NB4 (cell line): ENCODE data around the gene MRM1.
A peak's percentile ranks its signal among the peaks of the same experiment; 100 is the strongest.

Source experiments
- DNase-seq: peaks from one replicate; pipeline ENCODE4 v3.0.0; 2010; ENCODE audit warnings: low read depth
- H3K4me3 ChIP-seq: one replicate; pipeline ENCODE4 v1.5.1; 2011; ENCODE audit warnings: mild to moderate bottlenecking, low read depth, low read length, moderate library complexity
- MYC ChIP-seq: IDR thresholded peaks from 2 replicates; pipeline ENCODE4 v1.6.1; 2011; ENCODE audit warnings: low read depth, low read length
- POLR2A ChIP-seq: IDR thresholded peaks from 2 replicates; pipeline ENCODE4 v1.6.1; 2011; ENCODE audit warnings: mild to moderate bottlenecking; ENCODE audit not compliant: insufficient read length; ENCODE audit errors: extremely low read depth
- TF ChIP-seq, protein P1 (sequence below): IDR thresholded peaks from one replicate; pipeline ENCODE4 v1.5.1; 2012; ENCODE audit warnings: low read depth, low read length
- TF ChIP-seq, protein P2 (sequence below): IDR thresholded peaks from 2 replicates; pipeline ENCODE4 v1.6.1; 2011; ENCODE audit warnings: low read depth, low read length

MRM1 gene

DNA sequence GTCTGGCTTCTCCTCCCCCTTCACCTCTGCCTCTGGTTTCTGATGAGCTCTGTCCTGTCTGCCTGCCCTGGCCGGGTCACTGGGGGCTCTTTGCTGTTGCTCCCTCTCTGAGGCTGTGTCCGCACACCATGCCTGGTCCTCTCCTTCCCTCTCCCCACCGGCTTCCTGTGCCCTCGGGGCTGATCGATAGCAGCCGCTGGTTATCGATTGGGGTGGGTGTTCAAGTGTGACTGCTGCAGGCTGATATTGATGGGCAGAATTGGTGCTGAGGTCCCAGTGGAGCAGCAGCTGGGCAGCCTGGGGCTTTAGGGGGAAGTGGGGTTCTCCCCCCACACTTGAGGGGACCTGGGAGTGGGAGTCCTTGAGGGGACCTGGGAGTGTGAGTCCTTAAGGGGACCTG, 16.4 kb downstream of the MRM1 start:
- no peak for DNase-seq
- TF ChIP-seq MYC = no peak
- TF ChIP-seq, protein P1, sequence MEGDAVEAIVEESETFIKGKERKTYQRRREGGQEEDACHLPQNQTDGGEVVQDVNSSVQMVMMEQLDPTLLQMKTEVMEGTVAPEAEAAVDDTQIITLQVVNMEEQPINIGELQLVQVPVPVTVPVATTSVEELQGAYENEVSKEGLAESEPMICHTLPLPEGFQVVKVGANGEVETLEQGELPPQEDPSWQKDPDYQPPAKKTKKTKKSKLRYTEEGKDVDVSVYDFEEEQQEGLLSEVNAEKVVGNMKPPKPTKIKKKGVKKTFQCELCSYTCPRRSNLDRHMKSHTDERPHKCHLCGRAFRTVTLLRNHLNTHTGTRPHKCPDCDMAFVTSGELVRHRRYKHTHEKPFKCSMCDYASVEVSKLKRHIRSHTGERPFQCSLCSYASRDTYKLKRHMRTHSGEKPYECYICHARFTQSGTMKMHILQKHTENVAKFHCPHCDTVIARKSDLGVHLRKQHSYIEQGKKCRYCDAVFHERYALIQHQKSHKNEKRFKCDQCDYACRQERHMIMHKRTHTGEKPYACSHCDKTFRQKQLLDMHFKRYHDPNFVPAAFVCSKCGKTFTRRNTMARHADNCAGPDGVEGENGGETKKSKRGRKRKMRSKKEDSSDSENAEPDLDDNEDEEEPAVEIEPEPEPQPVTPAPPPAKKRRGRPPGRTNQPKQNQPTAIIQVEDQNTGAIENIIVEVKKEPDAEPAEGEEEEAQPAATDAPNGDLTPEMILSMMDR = no peak
- TF ChIP-seq, protein P2, sequence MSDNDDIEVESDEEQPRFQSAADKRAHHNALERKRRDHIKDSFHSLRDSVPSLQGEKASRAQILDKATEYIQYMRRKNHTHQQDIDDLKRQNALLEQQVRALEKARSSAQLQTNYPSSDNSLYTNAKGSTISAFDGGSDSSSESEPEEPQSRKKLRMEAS = no peak
- no peak for TF ChIP-seq POLR2A
- H3K4me3 ChIP-seq = no peak overlapping the region

DNA sequence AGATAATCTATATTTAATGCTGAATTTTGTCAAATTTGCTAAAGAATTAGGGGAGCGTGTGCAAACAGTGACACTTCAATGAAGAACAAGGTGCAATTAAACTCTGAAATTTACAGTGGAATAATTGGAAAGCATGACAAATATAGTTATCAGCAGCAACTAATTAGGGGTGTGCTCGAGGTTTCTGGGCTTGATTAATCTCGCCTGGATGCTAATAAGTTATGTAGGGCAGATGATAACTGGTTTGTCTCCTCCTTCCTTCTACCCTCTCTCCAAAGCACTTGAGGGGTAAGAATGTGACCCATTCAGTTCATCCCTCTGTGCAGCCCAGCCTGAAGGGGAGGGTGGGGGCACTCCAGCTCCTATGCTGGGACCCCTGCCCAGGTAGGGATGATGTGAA, 21.9 kb downstream of the MRM1 start:
- no peak for DNase-seq
- TF ChIP-seq, protein P2 = no peak
- TF ChIP-seq POLR2A (no peak), MYC (no peak)
- TF ChIP-seq, protein P1 = no peak
- no peak overlapping the region for H3K4me3 ChIP-seq

DNA sequence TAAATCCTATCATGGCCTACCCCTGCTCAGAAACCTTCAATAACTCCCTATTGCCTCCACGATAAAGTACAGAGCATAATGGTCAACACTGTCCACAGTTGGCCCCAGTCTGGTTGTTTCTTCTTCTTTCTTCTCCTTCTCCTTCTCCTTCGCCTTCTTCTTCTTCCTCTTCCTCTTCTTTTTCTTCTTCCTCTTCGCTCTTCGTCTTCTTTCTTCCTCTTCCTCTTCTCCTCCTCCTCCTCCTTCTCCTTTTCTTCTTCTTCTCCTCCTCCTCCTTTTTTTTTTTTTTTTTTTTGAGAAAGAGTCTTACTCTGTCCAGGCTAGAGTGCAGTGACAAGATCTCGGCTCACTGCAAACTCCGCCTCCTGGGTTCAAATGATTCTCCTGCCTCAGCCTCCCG, 23.8 kb downstream of the MRM1 start:
- DNase-seq = no peak
- TF ChIP-seq, protein P1 = no peak
- TF ChIP-seq, protein P2 = no peak
- no peak overlapping the region for H3K4me3 ChIP-seq

DNA sequence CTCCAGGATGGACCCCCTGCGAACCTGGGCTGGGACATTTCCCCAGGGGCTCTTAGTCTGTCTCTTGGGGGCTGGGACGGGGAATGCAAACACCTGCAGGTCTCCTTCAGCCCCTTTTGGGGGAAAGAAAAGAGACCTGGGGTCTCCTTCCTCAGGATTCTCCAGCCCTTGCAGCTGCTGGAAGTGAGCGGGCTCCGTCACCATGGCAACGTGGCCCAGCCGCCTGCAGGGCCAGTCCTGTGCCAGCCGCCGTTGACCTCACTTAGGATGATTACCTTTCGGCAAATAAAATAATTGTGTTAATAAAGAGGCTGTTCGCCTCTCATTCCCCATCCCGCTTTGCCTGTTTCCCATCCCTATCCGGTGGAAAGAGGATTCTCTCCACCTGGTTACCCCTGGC, 25.7 kb downstream of the MRM1 start:
- DNase-seq = no peak
- no peak overlapping the region for H3K4me3 ChIP-seq
- TF ChIP-seq, protein P2 = no peak
- TF ChIP-seq, protein P1 = no peak
- TF ChIP-seq POLR2A = no peak
- no peak for TF ChIP-seq MYC

DNA sequence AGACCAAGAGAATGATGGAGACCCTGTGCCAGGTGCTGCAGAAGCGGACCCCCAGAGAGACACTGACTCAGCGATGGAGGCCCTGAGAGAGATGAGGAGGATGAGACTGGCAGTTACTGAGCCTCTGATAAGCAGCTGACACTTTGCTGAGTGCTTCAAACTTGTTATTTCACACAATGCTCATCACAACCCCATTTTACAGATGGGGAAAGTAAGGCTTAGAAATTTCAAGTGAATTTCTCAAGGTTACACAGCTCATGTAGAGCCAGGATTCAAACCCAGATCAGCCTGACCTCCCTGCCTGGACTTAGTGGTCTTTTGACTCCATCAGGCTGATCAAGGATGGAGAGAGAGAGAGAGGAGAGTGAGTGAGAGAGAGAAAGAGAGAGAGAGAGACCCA, 27.2 kb downstream of the MRM1 start:
- no peak overlapping the region for H3K4me3 ChIP-seq
- TF ChIP-seq, protein P1 = no peak
- no peak for TF ChIP-seq MYC
- TF ChIP-seq, protein P2 = no peak
- no peak for TF ChIP-seq POLR2A
- no peak for DNase-seq

DNA sequence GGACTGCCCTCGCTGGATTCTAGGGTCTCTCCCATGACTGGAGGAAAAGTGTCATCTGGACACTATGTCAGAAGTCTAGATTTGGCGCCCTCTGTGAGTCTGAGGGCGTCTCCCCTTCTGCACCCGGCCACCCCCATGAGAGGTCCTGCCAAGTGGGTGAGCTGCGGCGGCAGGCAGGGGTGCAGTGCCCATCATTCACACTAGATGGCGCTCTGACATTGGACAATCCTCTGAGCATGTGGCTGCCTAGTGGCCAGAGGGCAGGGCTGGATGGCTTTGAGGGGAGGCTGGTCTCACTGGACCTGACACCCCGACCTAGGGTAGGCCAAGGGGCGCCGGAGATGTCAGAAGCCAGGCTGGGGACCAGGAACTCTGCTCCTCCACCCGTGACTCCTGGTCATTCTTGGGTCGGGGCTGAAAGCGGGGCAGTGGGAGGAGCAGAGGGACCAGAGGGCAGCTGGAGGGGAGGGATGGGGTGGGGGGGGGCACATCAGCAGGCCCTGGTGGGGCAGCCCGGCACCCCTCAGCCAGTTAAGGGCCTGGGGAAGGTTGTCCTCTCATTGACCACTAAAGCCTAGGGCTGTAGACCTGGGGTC, 28.0 kb downstream of the MRM1 start:
- TF ChIP-seq MYC (peak; percentile 94), POLR2A (no peak)
- TF ChIP-seq, protein P1 = peak; percentile 95
- TF ChIP-seq, protein P2 = peak; percentile 91
- peak; percentile 80 for DNase-seq
- no peak overlapping the region for H3K4me3 ChIP-seq
